Stimulated activated CD4-positive, alpha-beta T cell treated with anti-CD3 and anti-CD28 coated beads, Interleukin-2, amount 100 ng/mL, for 48 hours (primary cell): ENCODE data around the gene WDR82.

Source experiments
- DNase-seq, 2 donors: peaks; one replicate each; pipeline ENCODE4 v3.0.0-alpha.2; 2020

The WDR82 gene, protein sequence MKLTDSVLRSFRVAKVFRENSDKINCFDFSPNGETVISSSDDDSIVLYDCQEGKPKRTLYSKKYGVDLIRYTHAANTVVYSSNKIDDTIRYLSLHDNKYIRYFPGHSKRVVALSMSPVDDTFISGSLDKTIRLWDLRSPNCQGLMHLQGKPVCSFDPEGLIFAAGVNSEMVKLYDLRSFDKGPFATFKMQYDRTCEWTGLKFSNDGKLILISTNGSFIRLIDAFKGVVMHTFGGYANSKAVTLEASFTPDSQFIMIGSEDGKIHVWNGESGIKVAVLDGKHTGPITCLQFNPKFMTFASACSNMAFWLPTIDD

DNA sequence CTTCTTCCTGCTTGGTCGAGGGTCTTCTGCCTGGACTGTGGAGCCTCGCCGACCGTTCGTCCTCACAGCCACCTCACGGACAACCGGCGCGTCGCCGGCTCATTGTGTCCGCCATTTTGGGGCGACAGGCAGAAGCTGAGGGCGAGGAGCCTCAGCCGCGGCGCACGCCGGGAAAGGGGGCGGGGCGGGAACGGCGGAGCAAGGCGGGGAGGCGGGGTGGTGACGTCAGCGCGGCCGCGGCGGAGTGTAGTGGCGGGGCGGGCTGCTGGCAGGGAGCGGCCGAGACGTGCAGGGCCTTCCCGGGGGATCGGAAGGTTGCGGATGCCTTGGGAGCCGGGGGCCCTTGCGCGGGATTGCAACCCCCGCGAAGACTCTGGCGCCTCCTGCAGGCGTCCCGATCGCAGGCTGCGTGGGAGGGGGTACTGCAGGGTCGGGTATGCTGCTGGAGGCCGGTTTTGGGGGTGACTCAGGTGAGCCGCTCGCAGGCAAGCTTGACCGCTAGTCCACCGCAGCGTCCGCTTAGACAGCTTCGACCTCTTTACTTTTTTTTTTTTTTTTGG is at the start of gene WDR82:
WDR82 (minus strand) TSS at position 140 of the 560 bp plus-strand sequence. CDS start 288 bp downstream, outside the sequence.
- peak; percentile 99 for DNase-seq

DNA sequence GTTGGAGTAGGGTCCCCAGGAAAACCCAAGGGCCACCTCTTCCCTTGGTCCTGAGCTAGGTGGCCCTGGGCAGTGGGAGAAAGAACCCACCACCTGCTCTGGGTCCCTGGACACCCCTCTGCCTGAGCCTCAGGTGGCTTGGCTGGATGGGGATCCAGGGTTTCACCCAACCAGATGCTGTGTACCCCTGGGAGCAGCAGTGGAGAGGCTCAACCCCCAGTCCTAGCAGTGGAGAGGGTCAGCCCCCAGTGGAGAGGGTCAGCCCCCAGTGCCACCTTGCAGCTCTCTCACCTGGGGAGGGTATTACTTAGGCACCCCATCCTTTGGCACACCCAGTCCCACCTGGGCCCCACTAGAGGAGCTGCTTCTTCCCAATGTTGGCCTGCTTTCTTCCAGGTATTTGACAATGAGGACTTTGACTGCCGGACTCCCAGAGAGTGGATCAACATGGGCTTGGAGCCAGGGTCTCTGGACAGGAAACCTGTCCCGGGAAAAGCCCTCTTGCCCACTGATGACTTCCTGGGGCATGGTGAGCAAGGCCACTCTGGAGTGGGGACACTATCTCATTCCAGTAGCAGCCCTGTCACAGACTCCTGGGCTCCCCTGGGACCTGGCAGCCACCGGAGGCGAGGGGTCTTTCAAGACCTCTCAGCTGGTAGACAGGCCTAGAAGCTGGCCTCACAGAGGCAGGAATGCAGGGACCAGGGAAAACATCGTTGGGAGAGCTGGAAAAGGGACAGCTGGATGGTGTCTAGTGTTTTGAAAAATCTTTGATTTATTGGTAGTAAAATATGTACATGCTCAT is 49.2 kb upstream of the WDR82 start:
- DNase-seq: no peak

DNA sequence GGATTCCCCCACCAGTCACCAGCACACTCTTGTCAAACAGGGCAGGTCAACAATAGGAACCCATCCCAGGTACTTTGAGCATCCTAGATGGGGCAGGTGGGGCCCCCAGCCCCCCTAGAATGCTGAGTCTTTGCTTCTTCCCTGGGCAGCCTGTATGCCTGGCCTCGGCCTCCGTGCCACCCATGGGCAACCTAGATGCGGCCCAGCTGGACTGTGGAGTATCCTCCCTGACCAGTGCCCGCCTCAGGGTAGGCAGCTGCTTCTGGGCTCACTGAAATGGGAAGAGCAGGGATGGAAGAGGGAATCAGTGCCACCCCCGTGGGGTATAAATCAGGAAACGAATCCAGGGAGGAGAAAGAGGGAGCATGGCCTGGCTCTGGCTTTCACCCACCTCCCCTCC is 48.5 kb upstream of the WDR82 start:
- no peak for DNase-seq

DNA sequence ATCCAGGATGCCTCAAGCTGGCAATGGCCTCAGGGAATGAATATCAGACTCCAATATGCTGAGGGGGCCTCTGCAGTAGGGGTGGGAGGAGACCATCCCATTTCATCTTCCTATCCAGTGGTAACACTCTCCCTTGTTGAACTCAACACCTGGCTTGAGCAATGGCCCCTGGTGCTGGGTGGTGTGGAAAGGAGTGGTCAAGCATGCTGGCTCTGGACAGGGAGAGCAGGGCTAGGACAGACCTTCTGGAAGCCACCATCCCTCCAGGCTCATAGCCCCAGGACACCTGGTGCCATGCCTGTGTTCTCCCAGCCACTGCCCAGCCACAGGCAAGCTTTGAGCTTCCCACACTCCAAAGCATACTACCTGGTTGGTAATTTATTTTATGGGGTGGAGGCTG is 47.2 kb upstream of the WDR82 start:
- DNase-seq: no peak

- no peak for DNase-seq
Measured at GRCh38 chr3:52324676-52325075, 46.2 kb upstream of the WDR82 start.

GRCh38 chr3:52323526-52324295 is 45.3 kb upstream of the WDR82 start:
- DNase-seq: no peak

GRCh38 chr3:52322466-52322865 is 44.0 kb upstream of the WDR82 start:
- DNase-seq: no peak

- no peak for DNase-seq
Measured at GRCh38 chr3:52321481-52321880, 43.0 kb upstream of the WDR82 start.

- no peak for DNase-seq
Measured at GRCh38 chr3:52319921-52320595, 41.6 kb upstream of the WDR82 start.

DNA sequence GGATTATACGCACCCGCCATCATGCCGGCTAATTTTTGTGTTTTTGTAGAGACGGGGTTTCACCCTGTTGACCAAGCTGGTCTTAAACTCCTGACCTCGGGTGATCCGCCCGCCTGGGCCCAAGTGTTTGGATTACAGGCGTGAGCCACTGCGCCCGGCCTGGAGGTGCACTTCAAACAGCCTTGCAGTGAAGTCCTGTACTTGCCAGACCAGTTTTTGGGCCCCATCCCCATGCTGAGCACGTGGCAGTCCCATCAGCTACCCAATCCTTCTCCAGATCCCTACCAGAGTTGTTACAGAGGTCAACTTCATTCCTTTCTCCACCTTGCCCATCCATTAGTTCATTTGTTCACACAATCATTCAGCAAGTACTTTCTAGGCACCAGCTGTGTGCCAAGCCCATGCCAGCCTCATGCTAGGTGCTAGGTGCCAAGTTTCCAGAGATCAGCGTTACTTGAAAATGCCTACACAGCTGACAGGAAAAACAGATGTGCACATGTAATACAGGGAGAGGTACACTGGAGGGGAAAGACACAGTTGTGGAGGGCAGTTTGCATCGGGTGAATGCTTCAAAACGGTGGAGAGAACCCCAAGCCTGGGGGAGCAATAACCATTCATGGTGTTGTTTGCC is 39.9 kb upstream of the WDR82 start:
- no peak for DNase-seq

GRCh38 chr3:52317208-52318000 is 39.0 kb upstream of the WDR82 start:
- peak; percentile 48 to 64 for DNase-seq

- DNase-seq: no peak
Measured at GRCh38 chr3:52315977-52316764, 37.7 kb upstream of the WDR82 start, which contains the start of gene DNAH1. Gene DNAH1 (plus strand): TSS chr3:52316319. CDS start chr3:52322443, 6,124 bp downstream.

GRCh38 chr3:52315006-52315405 is 36.6 kb upstream of the WDR82 start:
- DNase-seq: no peak

GRCh38 chr3:52314489-52314888 is 36.0 kb upstream of the WDR82 start:
- no peak for DNase-seq

- no peak for DNase-seq
Measured at GRCh38 chr3:52313774-52314188, 35.3 kb upstream of the WDR82 start.

DNA sequence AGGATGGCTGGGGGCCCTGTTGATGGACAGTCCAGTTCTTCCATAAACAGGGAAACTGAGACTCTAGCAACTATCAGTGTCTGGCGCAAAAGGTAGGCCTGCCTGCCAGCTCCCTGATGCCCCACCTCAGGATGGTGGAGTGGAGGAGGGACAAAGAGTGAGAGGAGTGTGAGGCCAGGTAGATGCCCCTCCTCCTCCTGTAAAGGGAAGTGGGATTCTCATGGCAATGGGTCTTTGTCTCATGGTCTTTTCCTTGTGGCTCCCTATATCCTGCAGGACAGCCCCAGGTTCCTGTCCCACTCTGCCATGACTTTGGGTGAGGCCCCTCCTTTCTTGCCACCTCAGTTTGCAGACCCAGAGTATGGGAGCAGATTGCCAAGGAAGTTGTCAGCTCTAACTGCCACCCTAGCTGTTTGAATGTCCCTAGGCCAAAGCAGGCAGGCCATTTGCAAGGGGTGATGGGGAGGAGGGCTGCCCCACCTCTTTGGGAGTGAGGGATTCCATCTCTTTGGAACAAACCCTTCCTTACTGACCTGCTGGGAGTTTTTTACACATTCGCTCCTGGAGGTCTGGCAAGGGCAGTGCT is 34.8 kb upstream of the WDR82 start:
- DNase-seq: no peak

- no peak for DNase-seq
Measured at GRCh38 chr3:52311576-52312119, 33.2 kb upstream of the WDR82 start.

DNA sequence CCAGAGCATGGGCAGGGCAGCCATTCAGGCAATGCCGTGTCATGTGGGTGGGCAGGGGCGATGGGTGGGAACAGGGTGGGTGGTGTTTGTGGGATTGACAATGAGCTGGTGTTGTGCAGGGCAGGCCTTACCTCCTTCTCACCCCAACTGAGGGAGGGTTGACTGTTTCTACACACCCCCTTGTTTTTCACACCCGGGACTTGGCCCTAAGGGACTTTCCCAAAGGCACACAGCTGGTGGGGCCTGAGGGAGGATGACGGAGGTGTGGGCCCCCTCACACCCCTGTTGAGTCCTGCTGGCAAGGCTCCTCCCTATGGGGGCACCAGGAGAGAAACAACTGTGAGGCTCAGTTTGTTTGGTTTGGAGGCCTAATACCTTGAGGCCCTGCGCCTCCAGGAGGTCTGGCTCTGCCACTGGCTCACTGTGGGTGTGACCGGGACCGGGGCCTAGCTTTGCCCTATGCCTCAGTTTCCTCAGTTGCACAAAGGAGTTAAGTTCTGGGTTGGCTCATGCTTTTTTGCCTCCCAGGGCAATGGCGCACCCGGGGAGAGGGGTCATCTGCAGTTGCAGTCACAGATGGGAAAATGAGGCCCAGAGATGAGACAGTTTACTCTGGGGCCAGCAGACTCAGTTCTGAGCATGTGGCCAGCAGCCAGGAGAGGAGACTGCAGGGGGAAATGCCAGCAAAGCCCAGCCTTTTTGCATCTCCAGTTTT is 32.6 kb upstream of the WDR82 start:
- no peak for DNase-seq

DNA sequence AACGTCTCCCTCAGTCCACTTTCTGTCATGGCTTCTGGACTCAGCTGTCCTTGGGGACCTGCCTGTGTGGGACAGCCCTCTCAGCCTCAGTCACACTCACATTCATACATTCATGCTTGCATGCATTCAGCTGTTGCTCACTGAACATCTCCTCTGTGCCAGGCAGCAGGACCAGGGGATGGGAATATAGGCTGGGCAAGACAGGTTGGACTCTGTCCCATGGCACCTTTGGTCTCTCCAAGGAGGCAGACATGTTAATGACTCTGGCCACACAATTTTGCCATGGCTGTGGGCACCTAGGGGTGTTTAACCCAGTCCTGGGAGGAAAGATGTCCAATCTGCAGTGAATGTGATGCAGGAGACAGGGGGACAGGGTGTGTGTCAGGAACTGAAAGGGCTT is 29.9 kb upstream of the WDR82 start:
- DNase-seq: no peak
